A204.1 (cell line): ENCODE results near the gene GRK3.

Experiments used
- FAIRE-seq: peaks from 2 replicates; lab custom pipeline; 2012; peaks lifted over from hg19 to GRCh38; lab: Jason Lieb, UNC

GRK3 gene

DNA sequence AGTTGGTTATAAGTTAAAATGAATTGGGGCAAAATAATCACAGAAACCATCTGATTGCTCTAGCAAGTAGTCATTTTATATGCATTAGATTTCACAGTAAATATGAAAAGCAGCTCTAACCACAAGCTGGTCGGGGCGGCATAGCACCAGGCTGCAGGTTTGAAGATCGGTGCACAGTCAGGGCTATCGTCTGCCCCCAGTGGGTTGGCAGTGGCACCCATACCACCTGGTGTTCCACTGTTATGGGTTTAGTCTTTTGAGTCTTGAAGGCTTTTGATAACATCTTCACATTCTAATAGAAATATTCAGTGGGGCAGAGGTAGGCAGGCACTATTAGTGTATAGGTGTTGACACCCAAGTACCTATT, 62.1 kb downstream of the GRK3 start:
- FAIRE-seq = no peak

- FAIRE-seq = no peak
These were observed 62.9 kb downstream of the GRK3 start for GRCh38 chr22:25627271-25627852.

DNA sequence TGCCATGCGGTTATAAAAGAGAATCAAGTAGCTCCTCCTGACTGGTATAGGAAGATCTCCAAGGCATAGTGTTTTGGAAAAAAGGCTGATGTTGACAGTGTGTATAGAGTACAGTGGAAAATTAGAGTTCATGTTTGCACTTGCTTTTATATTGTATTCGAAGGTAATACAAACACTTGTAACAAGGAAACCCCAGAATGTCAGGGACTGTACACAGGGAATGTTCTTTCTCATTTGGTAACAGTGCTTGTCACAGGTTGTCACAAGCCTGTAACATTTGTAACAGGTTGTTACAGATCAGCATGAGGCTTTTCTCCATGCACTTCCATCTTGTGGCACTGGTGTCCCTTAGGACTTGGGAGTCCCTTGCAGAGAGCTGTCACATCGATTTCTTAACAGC, 64.0 kb downstream of the GRK3 start:
- FAIRE-seq = no peak

GRCh38 chr22:25629613-25630012, 65.1 kb downstream of the GRK3 start:
- FAIRE-seq = no peak

- no peak for FAIRE-seq
These were observed 66.0 kb downstream of the GRK3 start for GRCh38 chr22:25630447-25630846.

- no peak for FAIRE-seq
These were observed 71.8 kb downstream of the GRK3 start for GRCh38 chr22:25636323-25636722.

- no peak for FAIRE-seq
These were observed 72.6 kb downstream of the GRK3 start for GRCh38 chr22:25637032-25637431.

GRCh38 chr22:25637672-25638071, 73.2 kb downstream of the GRK3 start:
- FAIRE-seq = no peak

DNA sequence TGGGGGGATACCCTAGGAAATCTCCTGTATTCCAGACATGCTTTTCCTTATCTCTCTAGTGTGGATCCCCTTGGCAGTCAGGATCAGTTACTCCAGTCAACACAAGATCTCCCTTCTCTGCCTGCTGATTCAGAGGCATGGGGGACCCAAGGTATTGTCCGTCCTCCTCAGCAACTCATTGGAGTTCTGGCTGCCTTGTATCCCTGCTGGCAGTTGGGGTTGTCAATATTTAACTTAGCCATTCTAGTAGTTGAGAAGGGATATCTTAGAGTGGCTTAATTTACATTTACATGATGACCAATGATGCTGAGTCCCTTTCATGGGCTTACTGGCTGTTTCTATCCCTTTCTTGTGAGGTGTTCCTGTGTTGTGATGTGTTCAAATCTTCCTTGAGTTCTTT, 74.2 kb downstream of the GRK3 start:
- FAIRE-seq = no peak

GRCh38 chr22:25641650-25642049, 77.2 kb downstream of the GRK3 start:
- FAIRE-seq = no peak

GRCh38 chr22:25643232-25644000, 78.9 kb downstream of the GRK3 start:
- no peak for FAIRE-seq

DNA sequence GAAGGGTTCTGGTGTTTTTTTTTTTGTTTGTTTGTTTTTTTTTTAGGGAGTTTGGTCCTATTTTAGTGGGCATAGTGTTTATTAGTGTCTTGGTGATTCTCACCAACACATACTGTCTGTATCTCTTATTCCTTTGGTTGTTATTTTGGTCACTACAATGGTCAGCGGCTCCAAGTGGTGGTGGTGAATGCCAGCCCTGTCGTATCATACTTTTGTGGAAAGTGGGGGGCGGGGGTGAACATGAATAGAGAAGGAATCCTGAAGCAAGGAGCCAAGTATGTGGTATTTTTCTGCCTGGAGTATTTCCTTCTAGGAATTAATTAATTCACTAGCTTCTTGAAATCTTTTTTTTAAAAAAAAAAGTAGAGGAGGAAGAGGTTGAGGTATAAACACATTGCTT, 79.6 kb downstream of the GRK3 start:
- FAIRE-seq = no peak

DNA sequence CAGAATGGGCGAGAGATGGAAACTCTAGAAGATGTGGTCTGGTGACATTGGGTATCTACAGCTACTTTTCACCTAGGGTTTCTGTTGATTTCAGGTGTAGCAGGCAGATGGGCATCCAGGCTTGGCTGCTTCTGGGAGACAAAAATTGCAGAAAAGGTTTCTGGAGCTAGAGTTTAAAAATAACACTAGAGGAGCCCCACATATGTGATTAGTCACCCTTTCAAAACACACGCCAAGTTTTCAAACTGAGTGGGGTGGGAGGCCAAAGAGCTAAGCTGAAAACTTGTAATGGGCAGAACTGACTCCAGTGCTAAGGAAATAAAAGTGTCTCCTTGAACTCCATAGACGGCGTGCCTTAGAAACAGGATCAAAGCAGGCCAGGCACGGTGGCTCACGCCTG, 80.8 kb downstream of the GRK3 start:
- no peak for FAIRE-seq

GRCh38 chr22:25645964-25646363, 81.5 kb downstream of the GRK3 start:
- FAIRE-seq = no peak

DNA sequence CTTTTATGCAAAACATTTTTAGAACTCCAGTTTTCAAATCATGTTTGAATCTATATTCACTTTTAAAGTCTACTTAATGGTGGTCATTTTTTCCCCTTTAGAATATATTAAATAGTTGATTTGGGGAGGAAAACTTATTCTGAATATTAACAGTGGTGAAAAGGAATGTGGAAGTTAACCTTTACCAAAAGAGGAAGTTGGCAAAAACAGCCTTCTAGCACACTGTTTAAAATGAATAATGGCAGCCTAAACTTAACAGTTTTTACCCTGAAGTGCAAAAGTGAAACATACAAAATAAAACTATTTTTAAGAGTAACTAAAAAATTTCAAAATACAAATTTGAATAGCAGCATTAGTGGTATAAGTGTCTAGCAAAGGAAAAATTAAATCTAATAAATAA, 86.4 kb downstream of the GRK3 start:
- FAIRE-seq = peak; percentile 21

DNA sequence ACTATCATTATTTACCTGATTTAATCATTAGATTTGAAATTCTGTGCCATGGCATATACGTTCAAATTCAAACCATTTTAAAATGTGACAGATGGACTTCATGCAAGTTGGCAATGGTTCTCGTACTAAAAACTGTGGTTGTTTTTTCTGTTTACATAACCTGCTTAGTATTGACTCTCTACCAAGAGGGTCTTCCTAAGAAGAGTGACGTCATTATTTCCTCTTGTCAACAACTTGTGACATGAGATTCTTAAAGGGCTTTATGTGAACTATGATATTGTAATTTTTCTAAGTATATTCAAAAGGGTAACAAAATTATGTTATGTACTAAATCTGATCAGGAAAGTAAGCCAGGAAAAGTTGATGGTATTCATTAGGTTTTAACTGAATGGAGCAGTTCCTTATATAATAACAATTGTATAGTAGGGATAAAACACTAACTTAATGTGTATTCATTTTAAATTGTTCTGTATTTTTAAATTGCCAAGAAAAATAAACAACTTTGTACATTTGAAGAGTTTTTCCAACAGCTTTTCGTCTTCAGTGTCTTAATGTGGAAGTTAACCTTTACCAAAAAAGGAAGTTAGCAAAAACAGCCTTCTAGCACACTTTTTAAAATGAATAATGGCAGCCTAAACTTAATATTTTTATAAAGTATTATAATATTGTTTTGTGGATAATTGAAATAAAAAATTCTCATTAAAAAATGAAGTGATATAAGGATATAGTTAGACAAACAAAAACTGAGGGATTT, 87.0 kb downstream of the GRK3 start:
- peak; percentile 88 for FAIRE-seq

GRCh38 chr22:25654676-25655075, 90.2 kb downstream of the GRK3 start:
- no peak for FAIRE-seq

DNA sequence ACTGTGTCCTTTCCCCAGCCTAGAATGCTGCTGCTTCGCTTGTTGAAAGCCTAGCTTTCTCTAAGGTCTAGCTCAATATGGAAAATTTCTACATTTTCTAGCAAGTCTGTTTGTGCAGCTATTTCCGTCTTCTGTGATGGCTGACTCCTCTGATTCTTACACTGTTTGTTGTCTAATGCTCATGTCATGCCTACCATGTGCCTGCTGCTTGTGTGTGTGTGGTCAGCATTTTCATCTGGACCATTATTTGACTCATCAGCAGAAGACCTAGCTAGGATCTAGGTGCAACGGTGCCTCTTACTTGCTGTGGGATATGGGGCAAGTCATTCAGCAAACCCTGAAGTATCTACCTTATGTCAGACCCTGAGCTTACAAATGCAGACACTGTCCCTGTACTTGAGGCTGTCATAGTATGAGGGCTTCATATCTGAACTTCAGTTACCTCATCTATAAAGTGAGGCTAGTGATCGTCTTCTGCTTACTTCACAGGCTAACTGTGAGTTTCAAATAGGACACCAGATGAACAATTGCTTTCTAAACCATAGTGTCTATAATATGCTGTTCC, 91.0 kb downstream of the GRK3 start:
- no peak for FAIRE-seq

- FAIRE-seq = no peak
These were observed 92.2 kb downstream of the GRK3 start for GRCh38 chr22:25656724-25657123.

DNA sequence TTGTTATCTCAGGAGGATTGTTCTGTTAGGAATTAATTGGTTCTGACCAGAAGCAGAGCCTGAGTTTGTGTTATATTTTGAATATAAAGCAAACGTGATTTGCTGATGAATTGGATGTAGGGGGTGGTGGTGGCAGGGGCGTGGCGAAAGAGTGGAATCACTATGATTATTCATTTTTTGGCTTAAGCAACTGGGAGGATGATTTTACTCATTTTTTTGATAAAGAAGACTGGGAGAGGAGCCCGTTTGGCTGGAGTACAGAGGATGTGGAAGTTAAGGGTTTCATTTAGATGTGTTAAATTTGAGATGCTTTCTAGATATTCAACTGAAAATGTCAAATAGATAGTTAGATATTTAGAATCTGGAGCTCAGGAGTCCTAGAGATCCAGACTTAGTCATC, 94.2 kb downstream of the GRK3 start:
- no peak for FAIRE-seq

DNA sequence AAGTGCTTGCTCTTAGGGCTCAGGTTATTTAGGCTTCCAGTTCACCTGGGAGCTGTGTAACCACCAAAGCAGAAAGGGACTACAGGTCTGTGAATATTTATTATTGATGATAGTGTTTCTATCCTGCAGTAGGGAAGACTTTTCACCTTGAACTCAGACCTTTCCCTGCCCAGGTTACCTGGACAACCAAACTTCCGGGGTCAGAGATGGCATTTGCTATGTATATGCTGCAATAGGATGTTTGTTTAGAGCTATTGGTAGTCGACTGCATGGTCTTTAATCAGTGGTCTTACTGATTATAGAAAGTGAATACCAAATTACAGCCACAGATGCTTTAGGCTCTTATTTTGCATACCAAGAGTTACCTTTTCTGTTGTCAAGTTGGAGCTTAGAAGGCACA, 94.9 kb downstream of the GRK3 start:
- FAIRE-seq = no peak

GRCh38 chr22:25660336-25660735, 95.9 kb downstream of the GRK3 start:
- FAIRE-seq = no peak

- FAIRE-seq = no peak
These were observed 96.6 kb downstream of the GRK3 start for GRCh38 chr22:25661073-25661472.
